H1 (cell line): ENCODE results near the gene EPHA4.

ENCODE experiments used
- EP300 ChIP-seq, 2 experiments: IDR thresholded peaks; 1 replicate in 1 of 2; 2 replicates in 1 of 2; pipeline ENCODE4 v1.6.1; 2011 to 2012; ENCODE audit warnings: low read depth in 2 of 2, low read length in 2 of 2, mild to moderate bottlenecking in 2 of 2, borderline replicate concordance in 1 of 2, inconsistent platforms in 1 of 2, moderate library complexity in 1 of 2
- EZH2 ChIP-seq: fragments of 200-600 bp; sonication (generic); IDR thresholded peaks from 2 replicates; pipeline ENCODE4 v1.7.1; 2012; ENCODE audit warnings: low read depth, mild to moderate bottlenecking, moderate library complexity, low read length, inconsistent platforms; ENCODE audit not compliant: severe bottlenecking
- JUND ChIP-seq: IDR thresholded peaks from 2 replicates; pipeline ENCODE4 v1.6.1; 2011; ENCODE audit warnings: mild to moderate bottlenecking, improper control_type of control experiment, low read length
- POLR2AphosphoS5 ChIP-seq: IDR thresholded peaks from 2 replicates; pipeline ENCODE4 v1.6.1; 2011; ENCODE audit warnings: low read depth, low read length
- SUZ12 ChIP-seq: fragments of 200-600 bp; sonication (generic); IDR thresholded peaks from 2 replicates; pipeline ENCODE4 v1.6.1; 2012; ENCODE audit warnings: mild to moderate bottlenecking, inconsistent platforms, low read length, moderate library complexity, mixed read lengths
- TF ChIP-seq, protein P1 (sequence below), 3 experiments: IDR thresholded peaks; 1 replicate in 2 of 3; 2 replicates in 1 of 3; pipeline versions ENCODE4 v1.5.1 to v1.6.1; 2011; ENCODE audit warnings: low read length in 3 of 3, mild to moderate bottlenecking in 3 of 3, inconsistent platforms in 2 of 3, low read depth in 1 of 3, moderate library complexity in 1 of 3; ENCODE audit not compliant: insufficient read depth in 1 of 3; ENCODE audit errors: control extremely low read depth in 1 of 3
- TF ChIP-seq, protein P2 (sequence below): IDR thresholded peaks from 2 replicates; pipeline ENCODE4 v1.6.1; 2011; ENCODE audit warnings: low read length, improper control_type of control experiment

DNA sequence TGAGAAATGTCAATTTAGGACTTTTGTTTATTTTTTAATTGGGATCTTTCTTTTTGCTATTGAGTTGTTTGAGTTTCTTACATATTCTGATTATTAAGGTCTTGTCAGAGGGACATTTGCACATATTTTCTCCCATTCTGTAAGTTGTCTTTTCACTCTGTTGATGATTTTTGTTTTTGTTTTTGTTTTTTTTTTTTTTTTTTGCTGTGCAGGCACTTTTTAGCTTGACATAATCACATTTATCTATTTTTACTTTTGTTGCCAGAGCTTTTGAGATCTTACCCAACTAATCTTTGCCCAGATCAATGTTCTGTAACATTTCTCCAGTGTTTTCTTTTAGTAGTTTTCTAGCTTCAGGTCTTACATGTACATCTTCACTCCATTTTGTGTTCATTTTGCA is 166.6 kb downstream of the EPHA4 start:
- TF ChIP-seq, protein P1, sequence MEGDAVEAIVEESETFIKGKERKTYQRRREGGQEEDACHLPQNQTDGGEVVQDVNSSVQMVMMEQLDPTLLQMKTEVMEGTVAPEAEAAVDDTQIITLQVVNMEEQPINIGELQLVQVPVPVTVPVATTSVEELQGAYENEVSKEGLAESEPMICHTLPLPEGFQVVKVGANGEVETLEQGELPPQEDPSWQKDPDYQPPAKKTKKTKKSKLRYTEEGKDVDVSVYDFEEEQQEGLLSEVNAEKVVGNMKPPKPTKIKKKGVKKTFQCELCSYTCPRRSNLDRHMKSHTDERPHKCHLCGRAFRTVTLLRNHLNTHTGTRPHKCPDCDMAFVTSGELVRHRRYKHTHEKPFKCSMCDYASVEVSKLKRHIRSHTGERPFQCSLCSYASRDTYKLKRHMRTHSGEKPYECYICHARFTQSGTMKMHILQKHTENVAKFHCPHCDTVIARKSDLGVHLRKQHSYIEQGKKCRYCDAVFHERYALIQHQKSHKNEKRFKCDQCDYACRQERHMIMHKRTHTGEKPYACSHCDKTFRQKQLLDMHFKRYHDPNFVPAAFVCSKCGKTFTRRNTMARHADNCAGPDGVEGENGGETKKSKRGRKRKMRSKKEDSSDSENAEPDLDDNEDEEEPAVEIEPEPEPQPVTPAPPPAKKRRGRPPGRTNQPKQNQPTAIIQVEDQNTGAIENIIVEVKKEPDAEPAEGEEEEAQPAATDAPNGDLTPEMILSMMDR (IDR thresholded peaks at IDR 0.05; ENCODE audit: control extremely low read depth in 1 of 3, insufficient read depth in 1 of 3, low read depth in 1 of 3, low read length in 3 of 3) = no peak
- TF ChIP-seq POLR2AphosphoS5 (no peak), EP300 (IDR thresholded peaks at IDR 0.05; ENCODE audit: borderline replicate concordance in 1 of 2, low read depth in 2 of 2, low read length in 2 of 2) (no peak), JUND (no peak), EZH2 (no peak), SUZ12 (no peak)
- TF ChIP-seq, protein P2, sequence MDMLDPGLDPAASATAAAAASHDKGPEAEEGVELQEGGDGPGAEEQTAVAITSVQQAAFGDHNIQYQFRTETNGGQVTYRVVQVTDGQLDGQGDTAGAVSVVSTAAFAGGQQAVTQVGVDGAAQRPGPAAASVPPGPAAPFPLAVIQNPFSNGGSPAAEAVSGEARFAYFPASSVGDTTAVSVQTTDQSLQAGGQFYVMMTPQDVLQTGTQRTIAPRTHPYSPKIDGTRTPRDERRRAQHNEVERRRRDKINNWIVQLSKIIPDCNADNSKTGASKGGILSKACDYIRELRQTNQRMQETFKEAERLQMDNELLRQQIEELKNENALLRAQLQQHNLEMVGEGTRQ = no peak
